Immature natural killer cell (primary cell): ENCODE results near the gene GMDS. TPM values are rescaled to one million over a fixed set of nuclear protein-coding genes. Genes with fewer than 3 reads are reported as not detected.

ENCODE experiments used
- DNase-seq, 3 donors: peaks; one replicate each; pipeline ENCODE4 v3.0.0; 2022; ENCODE audit warnings: mixed read lengths in 1 of 3
- H3K27ac Mint-ChIP-seq, 6 donors: one replicate each; pipeline ENCODE4 v1.8.0; 2020; ENCODE audit warnings: mixed read lengths in 6 of 6, mild to moderate bottlenecking in 5 of 6, inconsistent platforms in 4 of 6, moderate library complexity in 3 of 6
- H3K27me3 Mint-ChIP-seq, 3 donors: one replicate each; pipeline ENCODE4 v1.8.0; 2020 to 2021; ENCODE audit warnings: low read depth in 3 of 3, mild to moderate bottlenecking in 3 of 3, mixed read lengths in 3 of 3, moderate library complexity in 3 of 3, inconsistent platforms in 1 of 3
- H3K36me3 Mint-ChIP-seq, 3 donors: one replicate each; pipeline ENCODE4 v1.8.0; 2020; ENCODE audit warnings: mixed read lengths in 3 of 3, inconsistent platforms in 2 of 3, mild to moderate bottlenecking in 2 of 3
- H3K4me1 Mint-ChIP-seq, 2 donors: one replicate each; pipeline ENCODE4 v1.8.0; 2020; ENCODE audit warnings: inconsistent platforms in 2 of 2, mild to moderate bottlenecking in 2 of 2, mixed read lengths in 2 of 2, moderate library complexity in 1 of 2
- H3K4me3 Mint-ChIP-seq, 5 donors: one replicate each; pipeline ENCODE4 v1.8.0; 2020; ENCODE audit warnings: mild to moderate bottlenecking in 5 of 5, mixed read lengths in 5 of 5, inconsistent platforms in 3 of 5, moderate library complexity in 3 of 5
- H3K9me3 Mint-ChIP-seq, 6 donors: one replicate each; pipeline ENCODE4 v1.8.0; 2020; ENCODE audit warnings: mild to moderate bottlenecking in 6 of 6, mixed read lengths in 6 of 6, inconsistent platforms in 4 of 6, moderate library complexity in 3 of 6
- polyA plus RNA-seq, 3 donors: library from polyadenylated mRNA; unstranded; fragments of 300-500 nt; fragmentation: Illumina TruSeq; gene quantifications; one replicate each; pipeline ENCODE4 v1.2.3, GENCODE V29; 2021

GMDS gene
- polyA plus RNA-seq, 3 donors from 2014 or later: 14.1 to 25.4 (median 22.5) TPM

GRCh38 chr6:1942834-1943233, 302.6 kb downstream of the GMDS start:
- Mint-ChIP-seq H3K36me3 (peaks cover 0 to 6% (median 4%) of the 10 kb centered on the region in 3 donors), H3K9me3 (no peaks in the 10 kb centered on the region), H3K27ac (no peak overlapping the region), H3K27me3 (peaks cover 0 to 1% (median 0%) of the 10 kb centered on the region in 3 donors), H3K4me3 (no peak overlapping the region), H3K4me1 (peaks cover 17 to 19% of the 10 kb centered on the region in 2 donors)
- no peak for DNase-seq

- Mint-ChIP-seq H3K4me1 (peaks cover 17 to 19% of the 10 kb centered on the region in 2 donors), H3K9me3 (no peaks in the 10 kb centered on the region), H3K4me3 (no peak overlapping the region), H3K36me3 (peaks cover 0 to 11% (median 0%) of the 10 kb centered on the region in 3 donors), H3K27me3 (no peaks in the 10 kb centered on the region), H3K27ac (no peak overlapping the region)
- no peak for DNase-seq
Observed at GRCh38 chr6:1941534-1941933, 303.9 kb downstream of the GMDS start.

GRCh38 chr6:1940381-1940780, 305.0 kb downstream of the GMDS start:
- Mint-ChIP-seq H3K9me3 (no peaks in the 10 kb centered on the region), H3K4me1 (peaks cover 7 to 8% of the 10 kb centered on the region in 2 donors), H3K27me3 (peaks cover 0 to 3% (median 0%) of the 10 kb centered on the region in 3 donors), H3K27ac (no peak overlapping the region), H3K4me3 (no peak overlapping the region), H3K36me3 (peaks cover 6 to 18% (median 10%) of the 10 kb centered on the region in 3 donors)
- no peak for DNase-seq

- Mint-ChIP-seq H3K27me3 (peaks cover 0 to 6% (median 2%) of the 10 kb centered on the region in 3 donors), H3K4me1 (no peaks in the 10 kb centered on the region), H3K36me3 (peaks cover 11 to 18% (median 17%) of the 10 kb centered on the region in 3 donors), H3K27ac (no peak overlapping the region), H3K9me3 (peaks cover 0 to 7% (median under 1%) of the 10 kb centered on the region in 6 donors), H3K4me3 (no peak overlapping the region)
- no peak for DNase-seq
Observed at GRCh38 chr6:1933292-1933691, 312.1 kb downstream of the GMDS start.

GRCh38 chr6:1931817-1932216, 313.6 kb downstream of the GMDS start:
- Mint-ChIP-seq H3K4me3 (no peak overlapping the region), H3K27me3 (peaks cover 0 to 6% (median 2%) of the 10 kb centered on the region in 3 donors), H3K27ac (no peak overlapping the region)

GRCh38 chr6:1930356-1930755, 315.0 kb downstream of the GMDS start:
- Mint-ChIP-seq H3K27me3 (peaks cover 0 to 3% (median 2%) of the 10 kb centered on the region in 3 donors), H3K9me3 (peaks cover 0 to 7% (median under 1%) of the 10 kb centered on the region in 6 donors), H3K27ac (no peak overlapping the region), H3K4me1 (no peaks in the 10 kb centered on the region), H3K4me3 (no peak overlapping the region), H3K36me3 (peaks cover 7 to 20% (median 18%) of the 10 kb centered on the region in 3 donors)
- no peak for DNase-seq

More at GRCh38 chr6:1931817-1932216, 313.6 kb downstream of the GMDS start:
- no peak for DNase-seq
- peaks cover 14 to 21% (median 15%) of the 10 kb centered on the region in 3 donors for H3K36me3 Mint-ChIP-seq
- H3K9me3 Mint-ChIP-seq: peaks cover 0 to 7% (median under 1%) of the 10 kb centered on the region in 6 donors
- no peaks in the 10 kb centered on the region for H3K4me1 Mint-ChIP-seq

GRCh38 chr6:1929931-1930330, 315.5 kb downstream of the GMDS start:
- Mint-ChIP-seq H3K9me3 (peaks cover 0 to 7% (median under 1%) of the 10 kb centered on the region in 6 donors), H3K4me1 (no peaks in the 10 kb centered on the region), H3K27ac (no peak overlapping the region), H3K36me3 (peaks cover 7 to 21% (median 19%) of the 10 kb centered on the region in 3 donors), H3K27me3 (peaks cover 0 to 3% (median 2%) of the 10 kb centered on the region in 3 donors), H3K4me3 (no peak overlapping the region)
- DNase-seq: no peak

- Mint-ChIP-seq H3K9me3 (no peaks in the 10 kb centered on the region), H3K4me1 (no peaks in the 10 kb centered on the region), H3K27ac (no peak overlapping the region), H3K36me3 (peaks cover 11 to 22% (median 21%) of the 10 kb centered on the region in 3 donors), H3K27me3 (peaks cover 0 to 3% (median 0%) of the 10 kb centered on the region in 3 donors), H3K4me3 (no peak overlapping the region)
- no peak for DNase-seq
Observed at GRCh38 chr6:1925743-1926430, 319.5 kb downstream of the GMDS start.

- no peak for DNase-seq
- Mint-ChIP-seq H3K27ac (no peak overlapping the region), H3K4me3 (no peak overlapping the region)
Observed at GRCh38 chr6:1923449-1923848, 322.0 kb downstream of the GMDS start.

GRCh38 chr6:1917626-1918371, 327.6 kb downstream of the GMDS start:
- Mint-ChIP-seq H3K9me3 (no peaks in the 10 kb centered on the region), H3K4me1 (peaks cover 26 to 36% of the 10 kb centered on the region in 2 donors), H3K36me3 (peaks cover 0 to 8% (median 4%) of the 10 kb centered on the region in 3 donors), H3K27ac (peak overlapping the region in 3 of 6 donors; percentile 9 to 74 (median 15)), H3K27me3 (peaks cover 0 to 2% (median 2%) of the 10 kb centered on the region in 3 donors), H3K4me3 (peak overlapping the region in 4 of 5 donors; percentile 0 to 38 (median 9))
- peak in 2 of 3 donors; percentile 2 to 12 for DNase-seq

More at GRCh38 chr6:1923449-1923848, 322.0 kb downstream of the GMDS start:
- peaks cover under 1 to 5% of the 10 kb centered on the region in 2 donors for H3K4me1 Mint-ChIP-seq
- H3K9me3 Mint-ChIP-seq: no peaks in the 10 kb centered on the region
- peaks cover 0 to 2% (median 2%) of the 10 kb centered on the region in 3 donors for H3K27me3 Mint-ChIP-seq
- peaks cover 6 to 21% (median 19%) of the 10 kb centered on the region in 3 donors for H3K36me3 Mint-ChIP-seq

- peak overlapping the region in 4 of 5 donors; percentile 5 to 38 (median 24) for H3K4me3 Mint-ChIP-seq
- H3K4me1 Mint-ChIP-seq: peaks cover 26 to 36% of the 10 kb centered on the region in 2 donors
- no peak for DNase-seq
- peaks cover 0 to 5% (median 4%) of the 10 kb centered on the region in 3 donors for H3K36me3 Mint-ChIP-seq
- H3K27ac Mint-ChIP-seq: peak overlapping the region in 3 of 6 donors; percentile 9 to 74 (median 15)
- no peaks in the 10 kb centered on the region for H3K9me3 Mint-ChIP-seq
- H3K27me3 Mint-ChIP-seq: peaks cover 0 to 2% (median 2%) of the 10 kb centered on the region in 3 donors
Observed at GRCh38 chr6:1916334-1917070, 328.9 kb downstream of the GMDS start.

GRCh38 chr6:1915226-1915625, 330.2 kb downstream of the GMDS start:
- Mint-ChIP-seq H3K4me3 (no peak overlapping the region), H3K27me3 (peaks cover 0 to 2% (median 2%) of the 10 kb centered on the region in 3 donors), H3K4me1 (peaks cover 26 to 36% of the 10 kb centered on the region in 2 donors), H3K9me3 (no peaks in the 10 kb centered on the region), H3K27ac (no peak overlapping the region), H3K36me3 (peaks cover 0 to 5% (median 4%) of the 10 kb centered on the region in 3 donors)
- no peak for DNase-seq

- H3K27me3 Mint-ChIP-seq: peaks cover 0 to 2% (median 0%) of the 10 kb centered on the region in 3 donors
- no peaks in the 10 kb centered on the region for H3K9me3 Mint-ChIP-seq
- no peak for DNase-seq
- no peak overlapping the region for H3K4me3 Mint-ChIP-seq
- peaks cover 3 to 10% (median 6%) of the 10 kb centered on the region in 3 donors for H3K36me3 Mint-ChIP-seq
- H3K4me1 Mint-ChIP-seq: peaks cover 26 to 32% of the 10 kb centered on the region in 2 donors
- no peak overlapping the region for H3K27ac Mint-ChIP-seq
Observed at GRCh38 chr6:1913577-1913976, 331.8 kb downstream of the GMDS start.
